ENCODE results near the gene EEPD1. TPM values are rescaled to one million over a fixed set of nuclear protein-coding genes. Genes with fewer than 3 reads are reported as not detected.
A peak's percentile ranks its signal among the peaks of the same experiment; 100 is the strongest.
"Not testable (repeated sequence)": the region's sequence is repeated elsewhere in the genome, so short reads cannot be mapped to it uniquely, and the experiment has no call there.

The EEPD1 gene
- polyA plus RNA-seq, 2 of the 4 experiments (the other 2 are of a cell fraction), result 16.0 to 24.3 TPM

GRCh38 chr7:36253699-36254098, 100.6 kb downstream of the EEPD1 start:
- DNase-seq (ENCODE audit: low read depth in 1 of 2, low spot score in 1 of 2) (no peak), FAIRE-seq (no peak), ATAC-seq (no peak)
- POLR2A ChIA-PET, result no interaction called here
- CTCF ChIA-PET, result no interaction called here
- H3K27ac ChIP-seq, result no peak overlapping the region
- peaks cover 7% of the 10 kb centered on the region for H3K4me1 ChIP-seq
- no peak for TF ChIP-seq HDAC2 (IDR thresholded peaks at IDR 0.05)
- no peak for TF ChIP-seq FOSL2 (IDR thresholded peaks at IDR 0.05)
- TF ChIP-seq FOSL2 (CRISPR knock-in tag; IDR thresholded peaks at IDR 0.05), result no peak
- TF ChIP-seq POLR2AphosphoS2 (conservative IDR thresholded peaks at IDR 0.05; ENCODE audit: low read length), result no peak
- TF ChIP-seq CHD2 (IDR thresholded peaks at IDR 0.05; ENCODE audit: low read length, partially characterized antibody), result no peak
- TF ChIP-seq HOXA7 (CRISPR knock-in tag; IDR thresholded peaks at IDR 0.05), result no peak
- TF ChIP-seq FOXS1 (CRISPR knock-in tag; IDR thresholded peaks at IDR 0.05), result no peak
- no peak for TF ChIP-seq E2F6 (IDR thresholded peaks at IDR 0.05; ENCODE audit: borderline replicate concordance, low read depth)
- no peak for TF ChIP-seq NPAS2 (CRISPR knock-in tag; IDR thresholded peaks at IDR 0.05; ENCODE audit: borderline replicate concordance)
- no peak for TF ChIP-seq KDM5A (IDR thresholded peaks at IDR 0.05)
- no peak for TF ChIP-seq USF2 (IDR thresholded peaks at IDR 0.05)
- no peak for TF ChIP-seq FOSB (CRISPR knock-in tag; IDR thresholded peaks at IDR 0.05)
- no peak for TF ChIP-seq POLR2A (IDR thresholded peaks at IDR 0.05; ENCODE audit: low read length)
- H3K4me3 ChIP-seq, result no peak overlapping the region
- H3K9me3 ChIP-seq, result peaks cover 9% of the 10 kb centered on the region
- 83% methylated on average over 1 of the region's 1 CpG for WGBS (ENCODE audit: missing lambda C conversion rate)
- H3K4me2 ChIP-seq, result no peak overlapping the region

GRCh38 chr7:36258510-36259259, 105.6 kb downstream of the EEPD1 start:
- ChIA-PET CTCF (interaction anchor here (0.6 to 2.3 kb wide), 7 partner anchors 12 to 143 kb away, joined by 3 to 7 read pairs (median 4); no protein-coding TSS in a partner anchor), POLR2A (interaction anchor here (1.0 to 1.1 kb wide), 2 partner anchors 17 to 23 kb away, joined by 3 read pairs; no protein-coding TSS in a partner anchor)
- FAIRE-seq; H3K9me3 ChIP-seq; TF ChIP-seq FOSL2 (IDR thresholded peaks at IDR 0.05): not testable (repeated sequence)
- TF ChIP-seq FOSL2 (CRISPR knock-in tag; IDR thresholded peaks at IDR 0.05) (peak; percentile 52; the same call in 1 of the 2 replicates), RAD21 (conservative IDR thresholded peaks at IDR 0.05 in 1 of 2, IDR thresholded peaks at IDR 0.05 in 1 of 2) (0 out of 5 replicates have a peak, but pooled peaks of 1 of the 2 experiments have one; percentile 16), SMC3 (IDR thresholded peaks at IDR 0.05) (0 out of 3 replicates have a peak, but pooled peaks have one; percentile 5), MAX (IDR thresholded peaks at IDR 0.05) (0 out of 2 replicates have a peak, but pooled peaks have one; percentile 28)
- H3K4me2 ChIP-seq, result peak overlapping the region; percentile 99
- ATAC-seq (peak; percentile 93 to 97), DNase-seq (ENCODE audit: low read depth in 1 of 2, low spot score in 1 of 2) (peak in 1 of 2 experiments; percentile 80)
- peaks cover 46% of the 10 kb centered on the region for H3K4me1 ChIP-seq
- WGBS (ENCODE audit: missing lambda C conversion rate), result 34% methylated on average over 8 of the region's 18 CpGs
- peak overlapping the region; percentile 78 to 86 for H3K27ac ChIP-seq
- H3K4me3 ChIP-seq, result peak overlapping the region; percentile 39

- DNase-seq (ENCODE audit: low read depth in 1 of 2, low spot score in 1 of 2), result no peak
- peaks cover 60% of the 10 kb centered on the region for H3K4me1 ChIP-seq
- no peak overlapping the region for H3K27ac ChIP-seq
- POLR2A ChIA-PET, result no interaction called here
- CTCF ChIA-PET, result no interaction called here
- ATAC-seq, result no peak
- no peak overlapping the region for H3K4me3 ChIP-seq
- no peak overlapping the region; the same call in 2 of the 3 replicates for H3K4me2 ChIP-seq
- WGBS (ENCODE audit: missing lambda C conversion rate), result 54% methylated on average over 2 of the region's 2 CpGs
- H3K9me3 ChIP-seq, result peaks cover 5% of the 10 kb centered on the region; the same call in 2 of the 3 replicates
- no peak for FAIRE-seq
- TF ChIP-seq USF2 (IDR thresholded peaks at IDR 0.05) (no peak), HOXA7 (CRISPR knock-in tag; IDR thresholded peaks at IDR 0.05) (no peak), E2F6 (IDR thresholded peaks at IDR 0.05; ENCODE audit: borderline replicate concordance, low read depth) (no peak), MAX (IDR thresholded peaks at IDR 0.05) (no peak), RNF2 (IDR thresholded peaks at IDR 0.05; ENCODE audit: borderline replicate concordance, low read depth) (no peak), HEYL (CRISPR knock-in tag; IDR thresholded peaks at IDR 0.05) (no peak), BCL3 (IDR thresholded peaks at IDR 0.05) (no peak)
Observed at GRCh38 chr7:36260481-36260880, 107.4 kb downstream of the EEPD1 start.
